Loucy (cell line): ENCODE results near the gene KLHL6.
"Not testable (repeated sequence)": the region's sequence is repeated elsewhere in the genome, so short reads cannot be mapped to it uniquely, and the experiment has no call there.

Experiments
- EZH2phosphoT487 ChIP-seq: fragments of 200-600 bp; IDR thresholded peaks from 2 replicates; pipeline ENCODE4 v1.6.1; 2018; ENCODE audit warnings: antibody characterized with exemption, mild to moderate bottlenecking, moderate library complexity, borderline replicate concordance
- TF ChIP-seq, protein P1 (sequence below): fragments of 200-600 bp; sonication (generic); conservative IDR thresholded peaks from 2 replicates; pipeline ENCODE4 v1.5.1; 2014; ENCODE audit warnings: mild to moderate bottlenecking, antibody characterized with exemption, low read length

DNA sequence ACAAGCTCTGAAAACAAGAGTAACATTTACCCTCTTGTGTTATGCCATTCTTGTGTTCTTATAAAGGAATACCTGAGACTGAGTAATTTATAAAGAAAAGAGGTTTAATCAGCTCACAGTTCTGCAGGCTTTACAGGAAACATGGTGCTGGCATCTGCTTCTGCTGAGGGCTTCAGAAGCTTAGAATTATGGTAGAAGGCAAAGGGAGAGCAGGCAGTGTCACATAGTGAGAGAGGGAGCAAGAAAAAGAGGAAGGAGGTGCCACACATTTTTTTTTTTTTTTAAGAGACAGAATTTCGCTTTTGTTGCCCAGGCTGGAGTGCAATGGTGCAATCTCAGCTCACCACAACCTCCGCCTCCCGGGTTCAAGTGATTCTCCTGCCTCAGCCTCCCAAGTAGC is 115.0 kb downstream of the KLHL6 start:
- TF ChIP-seq, protein P1, sequence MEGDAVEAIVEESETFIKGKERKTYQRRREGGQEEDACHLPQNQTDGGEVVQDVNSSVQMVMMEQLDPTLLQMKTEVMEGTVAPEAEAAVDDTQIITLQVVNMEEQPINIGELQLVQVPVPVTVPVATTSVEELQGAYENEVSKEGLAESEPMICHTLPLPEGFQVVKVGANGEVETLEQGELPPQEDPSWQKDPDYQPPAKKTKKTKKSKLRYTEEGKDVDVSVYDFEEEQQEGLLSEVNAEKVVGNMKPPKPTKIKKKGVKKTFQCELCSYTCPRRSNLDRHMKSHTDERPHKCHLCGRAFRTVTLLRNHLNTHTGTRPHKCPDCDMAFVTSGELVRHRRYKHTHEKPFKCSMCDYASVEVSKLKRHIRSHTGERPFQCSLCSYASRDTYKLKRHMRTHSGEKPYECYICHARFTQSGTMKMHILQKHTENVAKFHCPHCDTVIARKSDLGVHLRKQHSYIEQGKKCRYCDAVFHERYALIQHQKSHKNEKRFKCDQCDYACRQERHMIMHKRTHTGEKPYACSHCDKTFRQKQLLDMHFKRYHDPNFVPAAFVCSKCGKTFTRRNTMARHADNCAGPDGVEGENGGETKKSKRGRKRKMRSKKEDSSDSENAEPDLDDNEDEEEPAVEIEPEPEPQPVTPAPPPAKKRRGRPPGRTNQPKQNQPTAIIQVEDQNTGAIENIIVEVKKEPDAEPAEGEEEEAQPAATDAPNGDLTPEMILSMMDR = not testable (repeated sequence)
- TF ChIP-seq EZH2phosphoT487 = not testable (repeated sequence)
